Pons (tissue), 1 donor: ENCODE measurements around the gene IGLON5.

Experiments used
- DNase-seq: peaks from one replicate; pipeline ENCODE4 v3.0.0-alpha.2; 2016; ENCODE audit warnings: low spot score

Gene IGLON5

GRCh38 chr19:51317968-51318367 lies 6.5 kb downstream of the IGLON5 start:
- DNase-seq = no peak

DNA sequence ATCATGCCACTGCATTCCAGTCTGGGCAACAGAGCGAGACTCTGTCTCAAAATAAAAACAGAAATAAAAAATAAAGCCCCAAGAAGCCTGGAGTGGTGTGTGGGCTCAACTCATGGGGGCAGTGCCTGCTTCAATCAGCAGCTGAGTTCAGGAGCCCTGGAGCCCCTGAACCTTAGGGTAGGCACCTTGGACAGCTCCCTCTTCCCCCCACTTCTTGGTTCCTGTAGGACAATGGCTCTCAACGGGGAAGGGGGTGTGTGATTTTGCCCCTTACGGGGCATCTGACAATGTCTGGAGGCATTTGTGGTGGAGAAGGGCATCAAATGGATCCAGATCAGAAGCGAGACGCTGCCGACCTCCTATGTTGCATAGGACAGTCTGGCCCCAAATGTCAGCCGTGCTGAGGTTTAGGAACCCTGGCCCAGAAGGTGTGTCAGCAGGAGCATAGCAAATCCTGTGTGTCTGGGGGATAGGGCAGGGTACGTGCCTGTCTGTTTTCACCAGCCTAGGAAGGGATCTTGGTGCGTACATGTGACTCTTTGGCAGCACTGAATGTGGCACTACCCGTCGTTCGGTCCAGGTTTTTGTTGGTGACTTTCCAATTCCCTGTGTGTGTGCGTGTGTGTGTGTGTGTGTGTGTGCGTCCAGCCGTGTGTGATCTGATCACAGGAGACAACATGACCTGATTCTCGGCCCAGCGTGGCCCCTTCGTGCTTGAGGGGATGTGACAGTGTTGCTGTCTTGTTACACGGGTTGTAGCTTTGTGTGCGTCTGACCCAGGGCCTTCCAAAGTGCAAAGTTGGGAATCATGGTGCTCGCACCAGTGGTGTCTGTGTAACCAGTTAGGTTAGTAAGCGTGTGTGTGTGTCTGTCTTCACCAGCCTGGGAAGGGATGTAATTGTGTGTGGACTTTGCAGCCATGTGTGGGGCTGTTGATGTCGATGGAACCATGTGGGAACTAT lies 7.5 kb downstream of the IGLON5 start:
- DNase-seq = no peak

GRCh38 chr19:51319649-51320279 lies 8.3 kb downstream of the IGLON5 start:
- DNase-seq = no peak

GRCh38 chr19:51320280-51320657 lies 8.8 kb downstream of the IGLON5 start:
- no peak for DNase-seq

DNA sequence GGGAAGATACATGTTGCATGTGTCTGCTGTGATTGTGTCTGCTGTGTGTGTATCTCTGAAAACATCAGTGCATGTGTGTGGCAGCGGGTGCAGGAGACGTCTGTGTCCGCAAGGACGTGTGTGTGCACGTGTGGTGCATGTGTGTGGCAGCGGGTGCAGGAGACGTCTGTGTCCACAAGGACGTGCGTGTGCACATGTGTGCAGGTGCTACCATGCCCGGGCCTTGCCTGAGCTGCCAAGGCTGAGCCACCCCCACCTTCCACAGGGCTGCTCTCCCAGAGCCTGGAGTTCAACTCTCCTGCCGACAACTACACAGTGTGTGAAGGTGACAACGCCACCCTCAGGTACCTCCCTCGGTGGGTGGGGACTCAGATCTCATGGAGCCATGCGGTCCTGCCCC lies 10.4 kb downstream of the IGLON5 start:
- DNase-seq = no peak

GRCh38 chr19:51323481-51324166 lies 12.2 kb downstream of the IGLON5 start:
- DNase-seq = no peak

- DNase-seq = no peak
Measured at GRCh38 chr19:51324167-51324481, 12.7 kb downstream of the IGLON5 start.

DNA sequence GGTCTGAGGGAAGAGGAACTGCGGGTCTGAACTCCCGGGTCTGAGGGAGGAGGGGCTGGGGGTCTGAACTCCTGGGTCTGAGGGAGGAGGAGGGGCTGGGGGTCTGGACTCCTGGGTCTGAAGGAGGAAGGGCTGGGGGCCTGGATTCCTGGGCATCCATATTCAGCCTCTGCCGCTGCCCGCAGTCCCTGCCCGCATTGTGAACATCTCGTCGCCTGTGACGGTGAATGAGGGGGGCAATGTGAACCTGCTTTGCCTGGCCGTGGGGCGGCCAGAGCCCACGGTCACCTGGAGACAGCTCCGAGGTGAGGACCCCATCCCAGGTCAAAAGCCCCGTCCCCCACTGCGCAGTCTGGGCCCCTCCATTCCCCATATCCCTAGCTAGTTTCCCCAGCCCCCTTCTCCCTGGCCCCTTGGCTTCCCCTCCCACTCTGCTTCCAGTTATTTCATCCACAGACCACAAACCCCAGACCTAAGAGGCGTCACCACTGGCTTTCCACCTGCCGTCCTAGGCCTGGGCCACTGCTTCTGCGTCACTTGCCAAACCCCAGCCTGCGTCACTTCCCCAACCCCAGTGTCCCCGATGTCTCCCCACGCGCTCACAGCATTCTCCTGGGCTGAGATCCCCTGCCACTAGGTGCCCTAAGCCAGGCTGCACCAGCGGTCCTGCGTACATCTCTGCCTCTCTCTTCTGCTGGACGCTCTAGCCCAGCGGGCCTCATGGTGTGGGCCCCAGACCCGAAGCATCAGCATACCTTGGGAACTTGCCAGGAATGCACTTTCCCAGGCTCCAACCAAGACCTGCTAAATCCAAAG lies 13.9 kb downstream of the IGLON5 start:
- no peak for DNase-seq

- no peak for DNase-seq
Measured at GRCh38 chr19:51326216-51327065, 15.0 kb downstream of the IGLON5 start.

DNA sequence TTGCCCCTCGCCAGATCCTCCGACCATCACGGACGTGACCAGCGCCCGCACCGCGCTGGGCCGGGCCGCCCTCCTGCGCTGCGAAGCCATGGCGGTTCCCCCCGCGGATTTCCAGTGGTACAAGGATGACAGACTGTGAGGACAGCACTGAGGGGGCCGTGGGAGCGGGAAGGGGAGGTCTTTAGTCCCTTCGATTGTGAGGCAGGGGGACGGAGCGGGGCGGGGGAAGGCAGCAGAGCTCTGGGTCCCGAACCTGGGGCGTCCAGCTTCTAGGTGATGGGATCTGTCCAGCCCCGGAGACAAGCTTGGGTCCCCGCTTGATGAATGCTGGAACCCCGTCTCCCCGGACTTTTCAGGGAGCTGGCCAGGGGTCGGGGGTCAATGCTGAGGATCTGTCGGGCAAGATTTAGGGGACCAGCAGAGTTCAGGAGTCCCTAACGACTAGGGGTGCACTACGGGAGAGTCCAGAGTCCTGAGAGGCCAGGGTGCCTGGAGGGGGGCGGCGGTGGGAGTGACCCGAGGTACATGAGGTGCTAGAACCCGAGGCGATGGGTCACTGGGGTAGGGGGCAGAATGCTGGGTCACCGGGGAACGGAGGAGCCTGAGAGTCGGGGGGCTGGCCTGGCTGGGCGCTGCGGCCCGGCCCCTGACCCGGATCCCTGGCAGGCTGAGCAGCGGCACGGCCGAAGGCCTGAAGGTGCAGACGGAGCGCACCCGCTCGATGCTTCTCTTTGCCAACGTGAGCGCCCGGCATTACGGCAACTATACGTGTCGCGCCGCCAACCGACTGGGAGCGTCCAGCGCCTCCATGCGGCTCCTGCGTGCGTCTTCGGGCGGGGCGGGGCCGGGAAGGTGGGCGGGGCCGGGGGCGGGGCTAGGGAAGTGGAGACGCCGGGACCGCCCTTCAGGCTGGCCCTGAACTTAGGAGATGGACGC lies 15.9 kb downstream of the IGLON5 start:
- DNase-seq = no peak

- no peak for DNase-seq
Measured at GRCh38 chr19:51329411-51329810, 18.0 kb downstream of the IGLON5 start.

DNA sequence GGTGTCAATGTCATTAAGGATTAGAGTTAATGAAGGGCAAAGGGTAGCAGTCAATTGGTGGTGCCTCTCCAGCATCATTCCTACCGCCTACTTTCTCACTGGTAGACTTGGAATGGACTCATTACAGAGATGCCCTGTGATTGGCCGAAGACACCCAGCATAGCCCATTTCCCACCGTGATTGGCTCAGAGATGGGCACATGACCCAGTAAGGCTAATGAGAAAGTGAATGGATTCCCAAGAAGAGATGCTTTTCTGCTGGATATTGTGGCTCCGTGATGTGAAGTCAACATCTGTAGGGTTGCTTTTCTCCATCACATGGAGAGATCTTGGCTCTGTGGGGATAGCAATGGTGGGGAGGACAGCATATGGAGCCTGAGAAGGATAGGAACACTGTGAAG lies 18.9 kb downstream of the IGLON5 start:
- no peak for DNase-seq

- DNase-seq = no peak
Measured at GRCh38 chr19:51331193-51331592, 19.7 kb downstream of the IGLON5 start.

DNA sequence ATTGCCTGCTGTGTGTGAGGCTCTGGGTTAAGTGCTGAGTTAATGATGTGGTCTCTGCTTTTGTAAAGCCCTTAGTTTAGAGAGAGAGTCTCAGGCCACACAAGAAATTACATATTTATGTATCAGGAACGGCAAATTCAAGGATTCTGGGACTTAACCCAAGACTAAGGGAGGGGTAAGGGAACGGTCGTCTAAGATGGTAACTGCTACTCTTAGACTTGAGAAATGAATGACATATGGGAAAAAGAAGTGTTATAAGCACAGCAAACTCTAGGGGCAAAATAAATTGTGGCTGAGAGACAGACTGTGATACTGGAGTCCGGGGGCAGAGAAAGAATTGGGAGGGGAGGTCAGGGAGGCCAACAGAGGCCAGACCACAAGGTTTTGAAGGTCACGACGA lies 20.3 kb downstream of the IGLON5 start:
- DNase-seq = no peak

DNA sequence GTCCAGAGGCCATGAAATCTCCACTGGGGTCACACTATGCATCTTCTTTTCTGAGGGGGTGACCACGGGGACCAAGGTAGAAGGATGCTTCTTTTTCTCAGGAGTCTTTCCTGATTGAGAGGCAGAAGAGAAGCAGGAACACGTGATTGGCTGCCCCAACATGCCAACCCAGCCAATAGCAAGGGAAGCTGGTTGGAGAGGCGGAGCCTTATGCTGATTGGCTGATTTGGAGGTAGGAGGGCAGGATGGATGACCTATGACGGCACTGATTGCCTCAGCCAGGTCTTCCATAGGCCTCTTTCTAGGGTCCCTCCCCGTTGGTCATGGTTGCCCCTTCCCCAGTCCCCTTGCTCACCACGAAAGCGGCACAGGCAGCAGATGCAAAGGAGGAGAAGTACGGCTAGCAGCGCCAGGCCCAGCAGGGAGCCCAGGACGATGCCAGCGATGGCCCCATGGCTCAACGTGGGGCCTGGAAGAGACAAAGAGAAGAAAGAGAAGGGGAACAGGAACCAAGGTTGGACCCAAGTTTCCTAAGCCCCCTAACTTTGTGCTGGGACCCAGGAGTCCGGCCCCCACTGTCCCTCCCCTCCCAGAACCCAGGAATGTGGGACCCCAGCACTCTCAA lies 22.5 kb downstream of the IGLON5 start:
- no peak for DNase-seq

- no peak for DNase-seq
Measured at GRCh38 chr19:51337141-51337860, 25.9 kb downstream of the IGLON5 start.

- no peak for DNase-seq
Measured at GRCh38 chr19:51337861-51338562, 26.6 kb downstream of the IGLON5 start.
